GM19467 (cell line): ENCODE data around the gene SPRR5.

Experiments
- ATAC-seq: cut with Tn5 transposase; IDR thresholded peaks from one replicate; pipeline ENCODE4 v1.9.1; 2021; ENCODE audit warnings: mild to moderate bottlenecking, moderate library complexity; ENCODE audit not compliant: unreplicated experiment

Gene SPRR5

DNA sequence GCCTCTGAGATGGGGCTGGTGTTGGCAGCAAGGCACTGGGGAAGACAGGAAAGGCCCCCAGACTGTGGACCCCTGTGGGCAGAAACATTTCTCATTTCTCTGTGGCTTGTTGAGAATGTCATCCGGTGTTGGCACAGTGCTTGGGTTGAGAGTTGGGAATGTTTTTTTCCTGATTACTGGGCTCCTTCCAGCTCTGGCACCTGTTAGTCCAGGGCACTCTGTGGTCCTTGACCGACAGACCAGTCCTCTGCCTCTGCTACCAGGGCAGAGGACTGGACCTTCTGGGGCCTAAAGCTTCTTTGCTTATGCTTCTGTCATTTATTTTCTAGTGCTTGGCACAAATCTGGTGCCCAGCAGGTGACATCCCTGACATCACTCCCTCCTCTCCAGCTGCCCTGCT is 4.8 kb upstream of the SPRR5 start:
- ATAC-seq = no peak

DNA sequence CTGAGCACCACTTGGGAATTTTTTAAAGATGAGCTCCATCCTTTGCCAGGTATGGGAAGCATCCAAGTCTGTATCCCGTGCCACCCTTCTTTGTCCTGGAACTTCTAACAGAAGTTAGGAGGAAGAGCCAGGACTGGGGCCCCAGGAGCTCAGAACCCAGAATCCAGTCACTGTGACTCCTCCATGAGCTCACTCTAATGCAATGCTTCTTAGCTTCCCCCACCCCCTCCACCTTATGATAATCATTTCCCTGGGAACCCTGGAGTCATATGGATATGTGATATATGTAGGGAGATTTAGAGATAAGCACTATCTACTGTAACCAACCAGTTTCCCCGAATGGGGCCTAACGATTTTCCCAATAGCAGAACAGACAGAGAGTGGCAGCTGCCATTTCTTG is 758 bp upstream of the SPRR5 start:
- ATAC-seq = no peak

DNA sequence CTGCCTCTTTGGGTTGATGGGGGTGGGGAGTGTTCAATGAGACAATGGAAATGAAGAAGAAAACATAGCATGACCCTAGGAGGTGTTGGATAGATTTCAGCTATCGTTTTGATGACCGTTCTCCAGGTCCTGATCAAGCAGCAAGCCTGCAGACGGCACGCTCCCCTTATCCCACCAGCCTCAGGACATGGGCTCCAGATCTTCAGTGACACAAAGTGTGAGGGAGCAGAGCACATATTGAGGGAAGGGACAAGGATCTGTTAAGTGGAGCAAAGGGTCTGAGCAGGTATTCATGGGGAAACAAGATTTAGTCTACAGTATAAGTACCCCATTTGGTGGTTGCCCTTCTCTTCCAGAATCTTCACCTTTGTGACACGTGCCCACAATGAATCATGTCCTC is 4.7 kb downstream of the SPRR5 start:
- ATAC-seq = no peak

DNA sequence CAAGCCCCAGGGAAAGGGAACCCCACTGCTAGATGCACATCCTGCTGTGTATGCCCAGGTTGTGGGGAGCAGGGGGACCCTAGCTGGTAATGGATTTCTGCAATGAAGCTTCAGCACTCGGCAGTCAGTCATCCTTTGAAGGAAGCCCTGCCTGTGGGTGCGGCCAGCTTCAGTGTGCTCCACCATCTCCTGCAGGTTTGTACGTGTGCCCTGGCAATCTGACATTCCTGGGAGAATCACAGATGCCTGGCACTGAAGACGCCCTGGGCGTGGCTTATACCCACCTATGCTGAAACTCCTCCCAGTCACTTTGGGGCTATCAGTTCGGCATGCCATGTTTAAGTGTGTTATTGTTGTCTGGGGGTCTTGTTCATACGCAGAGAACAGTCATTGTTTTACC is 6.8 kb downstream of the SPRR5 start:
- no peak for ATAC-seq

DNA sequence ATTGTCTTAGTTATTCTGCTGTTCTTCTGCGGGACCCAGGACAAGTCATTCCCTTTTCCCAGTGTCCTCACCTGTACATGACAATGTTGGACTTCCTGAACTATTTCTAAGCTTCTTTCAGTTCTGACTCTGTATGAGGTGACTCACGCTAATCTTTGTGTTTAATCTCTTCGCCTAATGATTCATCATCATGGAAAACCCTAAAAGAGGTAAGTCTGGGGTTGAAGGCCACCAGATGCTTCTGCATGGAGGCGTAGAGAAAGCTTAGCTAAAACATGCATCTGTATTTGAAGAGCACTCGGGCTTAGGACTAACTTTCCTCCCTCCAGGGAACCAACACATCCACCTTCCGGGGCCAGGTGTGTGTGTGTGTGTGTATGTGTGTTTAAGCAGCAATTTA is 7.4 kb downstream of the SPRR5 start:
- ATAC-seq = no peak

DNA sequence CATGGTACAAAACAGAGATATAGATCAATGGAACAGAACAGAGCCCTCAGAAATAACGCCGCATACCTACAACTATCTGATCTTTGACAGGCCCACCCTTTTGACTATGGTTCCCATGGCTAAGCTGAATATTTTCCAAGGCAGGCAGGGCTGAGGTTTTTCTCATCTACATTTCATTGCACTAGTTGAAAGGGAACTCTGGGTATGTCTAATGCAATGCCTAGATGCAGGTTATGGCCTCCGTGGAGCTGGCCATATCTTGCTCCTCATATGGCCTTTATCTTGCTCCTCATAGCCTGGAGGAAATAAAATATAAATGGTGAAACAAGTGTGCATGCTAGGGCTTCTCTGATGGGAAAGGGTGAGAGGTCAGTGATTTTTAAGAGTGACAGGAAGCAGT is 10.6 kb downstream of the SPRR5 start:
- ATAC-seq = no peak

DNA sequence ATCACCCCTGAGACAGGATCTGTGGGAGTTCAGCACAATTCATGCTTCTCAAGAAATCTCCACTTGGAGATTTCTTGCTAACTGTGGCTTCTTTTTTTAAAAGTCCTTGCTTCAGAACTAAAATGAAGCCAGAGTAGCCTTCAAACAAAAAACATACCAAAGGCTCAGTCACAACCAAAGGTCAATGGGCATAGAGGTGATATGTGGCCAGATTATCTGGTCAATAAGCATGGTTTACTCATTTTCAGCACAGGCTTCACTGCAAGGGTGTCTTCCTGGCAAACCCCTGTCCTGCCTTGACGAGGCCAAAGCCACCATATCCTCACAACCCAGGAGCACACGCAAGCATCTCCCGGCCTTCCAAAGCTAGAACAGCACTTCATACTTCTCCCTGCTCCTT is 12.3 kb downstream of the SPRR5 start:
- ATAC-seq = no peak

DNA sequence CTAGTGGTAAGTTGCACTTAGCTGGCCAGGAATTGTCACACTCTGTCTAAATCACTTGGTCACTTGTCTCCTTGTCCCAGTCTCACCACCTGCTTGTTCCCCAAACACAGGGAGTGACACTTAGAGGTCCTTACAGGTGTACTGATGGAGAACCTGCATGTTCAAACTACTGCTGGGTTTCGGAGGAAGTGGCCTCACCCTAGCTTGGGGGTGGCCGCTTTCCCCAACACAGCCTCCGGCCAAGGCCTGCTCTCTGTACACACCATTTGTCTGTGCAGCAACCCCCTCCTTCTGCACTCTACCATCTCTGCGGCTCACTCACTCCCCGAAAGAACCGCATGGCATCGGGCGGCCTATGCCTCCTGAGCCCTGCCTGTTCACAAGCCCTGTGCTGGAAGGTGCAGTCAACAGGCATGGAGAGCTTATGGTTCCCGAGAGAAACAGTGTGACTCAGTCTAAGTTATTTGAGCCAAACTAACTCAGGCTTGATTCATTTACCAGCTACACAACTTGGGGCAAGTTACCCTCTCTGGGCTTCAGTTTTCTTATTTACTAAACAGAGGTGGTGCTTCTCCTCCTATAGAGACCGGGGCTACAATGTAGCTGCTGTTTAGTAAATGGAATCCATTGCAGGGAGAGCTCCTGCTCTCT is 12.9 kb downstream of the SPRR5 start:
- ATAC-seq = no peak

DNA sequence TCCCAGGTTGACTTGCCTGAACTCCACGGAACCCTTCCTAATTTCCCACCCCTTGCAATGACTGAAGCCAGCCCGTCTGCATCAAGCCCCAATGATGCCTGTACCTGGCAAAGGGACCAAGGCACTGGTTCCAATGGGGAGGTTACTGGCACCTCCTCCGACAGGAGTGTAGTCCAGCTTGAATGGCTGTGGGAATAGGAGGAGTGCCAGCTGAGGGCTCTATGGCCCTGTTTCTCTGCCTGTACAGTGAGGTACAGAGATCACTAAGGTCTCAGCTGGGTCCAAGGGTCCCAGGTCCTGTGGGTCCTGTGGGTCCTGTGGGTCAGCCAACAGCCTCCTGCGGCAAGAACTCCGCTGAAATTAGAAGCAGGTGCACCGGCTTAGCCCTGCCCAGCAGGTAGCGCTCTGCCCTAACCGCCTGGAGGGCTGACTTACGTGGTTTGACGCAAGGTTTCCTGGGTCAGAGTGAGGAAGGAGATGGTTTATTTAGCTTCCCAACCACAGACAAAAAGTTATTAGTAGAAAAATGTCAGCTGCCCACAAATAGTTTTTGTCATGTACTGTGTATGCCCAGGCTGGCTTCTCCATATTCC is 13.5 kb downstream of the SPRR5 start:
- ATAC-seq = no peak

DNA sequence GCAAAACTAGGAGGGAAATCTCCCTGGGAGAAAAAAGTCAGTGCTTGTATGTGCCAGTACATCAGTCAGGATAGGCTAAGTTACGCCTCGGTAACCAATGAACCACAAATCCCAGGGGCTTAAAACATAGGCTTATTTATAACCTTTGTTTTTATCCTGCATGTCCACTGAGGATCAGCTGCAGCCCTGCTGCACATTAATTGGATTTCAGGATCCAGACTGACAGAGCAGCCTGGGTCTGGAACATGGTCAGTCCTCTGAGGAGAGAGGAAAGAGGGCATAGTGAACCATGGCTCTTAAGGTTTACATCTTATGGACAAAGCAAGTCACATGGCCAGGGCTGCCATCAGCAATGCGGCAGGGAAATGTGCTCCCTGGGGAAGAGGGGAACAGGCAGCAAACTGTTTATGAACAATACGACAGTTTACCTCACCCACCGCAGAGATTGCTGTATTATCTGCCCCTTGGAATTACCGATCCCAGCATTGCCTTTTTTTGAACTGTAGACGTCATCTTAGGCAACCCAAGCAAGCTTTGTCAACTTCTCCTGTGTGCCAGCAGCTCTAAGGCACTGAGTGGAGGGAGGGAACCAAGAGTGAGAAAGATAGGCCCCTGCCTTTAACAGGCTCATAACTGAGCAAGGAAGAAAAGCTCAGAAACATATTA is 14.4 kb downstream of the SPRR5 start:
- ATAC-seq = no peak

DNA sequence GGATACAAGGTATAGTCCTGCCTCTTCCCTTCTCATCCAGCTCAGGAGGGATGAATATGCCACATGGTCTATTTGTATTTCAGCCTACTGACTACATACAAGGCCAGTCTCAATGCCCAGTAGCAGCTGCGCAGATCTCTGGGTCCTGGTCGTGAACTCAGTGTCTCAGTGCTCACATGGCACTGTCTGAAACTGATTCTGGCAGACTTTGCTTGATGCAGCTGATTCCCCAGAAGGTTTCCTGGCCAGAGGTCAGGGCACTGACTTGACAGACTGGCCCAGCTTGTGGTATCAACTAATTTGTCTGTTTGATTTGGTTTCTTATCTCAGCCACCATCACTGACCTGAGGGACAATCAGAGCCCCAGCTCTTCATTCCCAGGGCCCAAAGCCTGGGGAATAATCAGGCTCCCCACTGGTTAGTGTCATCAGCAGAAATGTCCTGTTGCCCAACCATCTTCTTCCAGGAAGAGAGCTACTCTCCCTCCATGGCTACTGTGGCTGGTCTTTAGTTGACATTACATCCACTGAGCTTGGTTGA is 15.9 kb downstream of the SPRR5 start:
- no peak for ATAC-seq

DNA sequence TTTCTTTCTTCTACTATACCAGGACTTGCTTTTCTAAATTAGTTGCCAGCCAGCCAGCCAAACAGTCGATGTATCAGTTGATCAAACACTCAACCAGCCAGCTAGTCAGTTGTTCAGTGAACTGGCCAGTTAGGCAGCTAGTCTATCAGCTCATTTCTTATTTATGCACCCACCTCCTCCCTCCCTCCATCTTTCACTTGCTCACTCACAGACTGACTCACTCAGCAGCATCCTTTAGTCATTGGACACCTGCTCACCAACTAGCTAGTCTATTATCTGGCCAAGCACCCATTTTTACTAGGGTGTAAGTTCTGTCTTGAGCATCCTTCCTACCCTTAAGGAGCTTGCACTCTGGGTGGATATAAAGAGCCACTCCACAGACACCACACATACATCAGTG is 17.5 kb downstream of the SPRR5 start:
- no peak for ATAC-seq

DNA sequence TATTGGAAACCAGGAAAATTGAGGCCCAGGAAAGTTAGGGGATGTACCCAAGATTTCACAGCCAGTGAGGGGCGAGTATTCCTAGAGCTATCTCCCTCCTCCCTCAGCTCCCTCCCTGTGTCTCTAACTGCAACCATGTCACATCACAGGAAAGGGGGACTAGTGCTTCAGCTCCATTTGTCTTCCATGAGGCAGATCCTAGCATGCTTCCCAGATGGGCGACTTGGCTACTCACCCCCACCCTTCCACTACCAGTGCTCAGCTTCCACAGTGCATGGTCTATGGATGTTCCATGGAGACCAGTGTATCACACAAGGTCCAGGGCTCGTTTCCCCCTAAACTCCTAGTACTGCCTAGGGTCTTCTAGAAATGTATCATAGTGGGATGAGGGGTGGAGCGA is 18.8 kb downstream of the SPRR5 start:
- ATAC-seq = no peak

DNA sequence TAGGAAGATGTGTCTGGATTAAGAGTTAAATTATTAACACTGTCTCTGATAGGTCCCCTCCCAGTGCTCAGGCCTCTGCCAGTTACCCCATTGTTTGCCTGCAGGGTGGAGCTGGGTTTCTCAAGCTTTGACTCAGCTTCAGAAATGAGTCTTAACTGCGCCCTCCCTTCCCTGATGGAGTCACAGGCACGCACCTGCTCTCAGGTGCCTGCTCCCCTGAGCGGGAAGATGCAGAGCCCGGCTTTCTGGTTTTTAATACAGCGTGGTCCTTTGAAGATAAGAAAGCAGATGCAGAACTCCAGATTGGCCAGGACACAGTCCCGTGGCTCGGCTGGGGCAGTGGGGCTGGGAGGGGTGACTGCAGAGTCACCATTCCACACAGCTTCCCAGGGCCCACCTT is 20.2 kb downstream of the SPRR5 start:
- no peak for ATAC-seq

DNA sequence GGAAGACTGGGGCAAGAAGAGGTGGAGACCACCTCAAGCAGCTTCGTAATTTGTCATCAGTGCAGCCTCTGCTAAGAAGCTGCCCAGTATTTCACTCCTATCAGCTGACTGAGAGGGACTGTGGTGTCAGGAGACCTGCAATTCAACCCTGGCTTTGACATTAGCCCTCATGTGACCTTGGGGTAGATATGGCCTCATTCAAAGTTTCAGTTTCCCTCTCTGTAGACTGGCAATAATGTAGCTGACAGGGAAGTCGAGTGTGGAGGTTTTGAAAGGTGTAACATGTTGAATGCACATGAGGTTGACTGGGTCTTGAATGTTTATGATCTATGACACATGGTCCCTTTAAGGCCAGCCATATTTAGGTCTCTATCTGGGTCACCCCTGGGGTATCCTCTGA is 21.2 kb downstream of the SPRR5 start:
- peak; percentile 82 for ATAC-seq

DNA sequence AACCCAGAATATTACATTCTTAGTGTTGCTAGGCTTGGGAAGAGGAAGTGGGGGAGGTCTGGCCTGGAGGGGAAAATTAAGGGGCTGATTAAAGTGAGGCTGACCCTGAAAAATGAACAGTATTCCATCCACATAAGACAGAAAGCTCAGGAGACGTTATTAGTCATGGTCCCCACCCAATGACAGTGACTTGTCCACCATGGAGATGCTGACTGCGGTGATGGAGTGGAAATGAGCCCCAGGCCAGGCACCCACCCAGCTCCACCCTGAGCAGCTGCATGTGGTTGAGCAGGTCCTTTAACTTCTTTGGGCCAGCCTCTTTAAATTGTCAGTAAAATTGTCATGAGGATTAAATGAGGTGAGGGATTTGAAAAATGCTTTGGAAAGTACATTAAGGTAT is 22.0 kb downstream of the SPRR5 start:
- ATAC-seq = no peak

DNA sequence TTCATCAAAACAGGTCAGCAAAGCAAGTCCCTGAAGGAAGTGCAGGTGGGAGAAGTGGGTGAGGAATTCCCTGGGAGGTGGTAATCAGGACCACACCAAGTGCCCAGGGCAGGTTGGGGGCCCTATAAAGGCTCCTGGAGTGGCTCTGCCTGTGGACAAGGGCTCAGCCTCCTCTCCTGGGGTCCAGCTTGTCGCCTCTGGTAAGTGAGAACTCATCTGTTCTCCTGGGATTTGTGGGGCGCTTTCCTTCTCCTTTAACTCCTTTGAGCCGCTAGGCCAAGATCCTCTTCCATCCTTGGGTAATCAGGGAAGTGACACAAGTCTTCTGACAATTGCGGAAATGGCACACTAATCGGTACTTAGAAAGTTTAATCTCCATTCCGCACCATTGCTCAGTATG is 23.5 kb downstream of the SPRR5 start, which contains the start of gene SPRR4:
Gene SPRR4, plus strand, starts transcription at position 154 of the 400 bp plus-strand sequence. CDS start 1,243 bp downstream, outside the sequence.
- no peak for ATAC-seq

DNA sequence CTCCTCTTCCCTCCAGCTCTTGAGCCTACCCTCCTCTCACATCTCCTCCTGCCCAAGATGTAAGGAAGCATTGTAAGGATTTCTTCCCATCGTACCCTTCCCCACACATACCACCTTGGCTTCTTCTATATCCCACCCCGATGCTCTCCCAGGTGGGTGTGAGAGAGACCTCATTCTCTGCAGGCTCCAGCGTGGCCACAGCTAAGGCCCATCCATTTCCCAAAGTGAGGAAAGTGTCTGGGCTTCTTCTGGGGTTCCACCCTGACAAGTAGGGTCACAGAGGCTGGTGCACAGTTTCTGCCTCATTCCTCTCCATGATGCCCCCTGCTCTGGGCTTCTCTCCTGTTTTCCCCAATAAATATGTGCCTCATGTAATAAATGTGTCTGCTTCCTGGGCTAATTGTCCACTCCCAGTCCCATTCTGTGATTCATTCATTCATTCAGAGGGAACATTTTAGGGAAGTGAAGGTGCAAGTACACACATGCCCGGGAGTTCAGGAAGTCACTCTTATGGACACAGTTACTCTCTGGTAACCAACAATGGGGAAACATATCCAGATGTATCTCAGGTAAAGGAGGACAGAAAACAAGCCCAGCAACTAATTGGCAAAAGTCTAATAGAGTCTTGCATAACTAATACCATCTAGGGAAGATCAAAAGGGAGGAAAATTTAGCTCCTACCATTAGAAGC is 25.3 kb downstream of the SPRR5 start:
- ATAC-seq = no peak

DNA sequence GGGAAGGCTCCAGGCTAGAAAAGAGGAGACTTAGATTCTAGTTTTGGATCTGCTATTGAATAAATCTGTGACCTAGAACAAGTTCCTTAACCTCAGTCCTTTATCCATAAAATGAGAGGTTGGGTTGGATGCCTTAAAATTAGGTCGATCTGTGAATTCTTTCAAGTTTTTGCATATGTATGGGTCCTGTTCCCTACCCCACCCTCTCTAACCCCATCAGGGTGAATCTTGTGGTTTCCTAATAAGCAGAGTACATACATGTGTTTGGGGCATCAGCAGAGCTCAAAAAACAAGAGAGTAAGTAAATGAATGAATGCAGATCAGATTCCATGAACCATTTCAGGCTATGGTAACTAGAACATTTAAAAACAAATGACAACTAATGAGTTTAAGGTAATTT is 29.7 kb downstream of the SPRR5 start:
- no peak for ATAC-seq

DNA sequence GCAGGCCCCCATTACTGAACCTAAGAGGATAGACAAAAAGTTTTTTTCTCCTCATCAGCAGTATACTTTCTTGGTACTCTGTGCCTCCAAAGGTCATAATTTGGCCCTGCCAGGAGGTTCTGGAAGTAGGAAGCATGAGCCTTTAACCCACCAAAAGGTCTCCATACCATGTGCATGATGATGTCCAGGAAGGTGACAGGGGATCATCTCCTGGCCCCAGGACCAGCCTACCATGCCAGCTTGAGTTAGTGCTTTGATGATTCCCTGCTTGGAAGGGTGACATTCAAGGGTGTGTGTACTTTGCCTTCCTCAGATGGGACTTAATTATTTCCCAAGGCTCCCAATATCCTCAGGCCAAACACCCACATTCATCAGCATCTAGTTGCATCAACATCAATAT is 30.6 kb downstream of the SPRR5 start:
- no peak for ATAC-seq

DNA sequence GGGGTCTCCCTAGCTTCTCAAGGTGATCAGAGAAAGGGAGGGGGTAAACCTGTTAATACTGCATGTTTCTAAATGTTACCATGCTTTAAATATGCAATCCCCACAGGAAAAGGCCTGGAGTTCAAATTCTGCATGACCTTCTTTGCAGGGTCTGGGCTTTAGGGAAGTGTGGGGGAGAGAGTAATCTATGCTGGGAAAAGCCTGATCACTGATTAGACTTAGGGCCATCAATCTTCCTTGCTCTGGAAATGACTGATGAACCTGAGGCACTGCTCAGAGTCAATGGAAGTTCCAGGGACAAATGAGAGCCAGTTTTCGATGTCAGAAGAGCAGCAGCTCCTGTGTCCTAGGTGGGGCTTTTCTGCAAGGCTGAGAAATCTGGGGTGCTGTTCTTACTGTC is 33.7 kb downstream of the SPRR5 start:
- no peak for ATAC-seq
